ENCODE measurements around the gene PRSS36.
A peak's percentile ranks its signal among the peaks of the same experiment; 100 is the strongest.

The PRSS36 gene

GRCh38 chr16:31113121-31114120 lies 36.4 kb downstream of the PRSS36 start:
- no peak overlapping the region for H3K4me3 ChIP-seq (ENCODE audit: low read length)
- no peak overlapping the region for H3K27ac ChIP-seq (ENCODE audit: low read length)
- peaks cover 4% of the 10 kb centered on the region for H3K4me1 ChIP-seq (ENCODE audit: control insufficient read depth, low read depth, low read length)
- peaks cover 29% of the 10 kb centered on the region for H3K36me3 ChIP-seq (ENCODE audit: control insufficient read depth, low read depth, low read length)
- H3K27me3 ChIP-seq (ENCODE audit: control insufficient read depth, insufficient read depth, low read length), result no peaks in the 10 kb centered on the region
- no peak overlapping the region for H3K9ac ChIP-seq (ENCODE audit: low read length)
- H3K9me3 ChIP-seq (ENCODE audit: control insufficient read depth, low read depth, low read length), result no peaks in the 10 kb centered on the region

- H3K4me1 ChIP-seq (ENCODE audit: control insufficient read depth, low read depth, low read length), result no peaks in the 10 kb centered on the region
- no peaks in the 10 kb centered on the region for H3K27me3 ChIP-seq (ENCODE audit: control insufficient read depth, insufficient read depth, low read length)
- no peak overlapping the region for H3K9ac ChIP-seq (ENCODE audit: low read length)
- no peaks in the 10 kb centered on the region for H3K9me3 ChIP-seq (ENCODE audit: control insufficient read depth, low read depth, low read length)
- no peak overlapping the region for H3K27ac ChIP-seq (ENCODE audit: low read length)
- H3K4me3 ChIP-seq (ENCODE audit: low read length), result no peak overlapping the region
- H3K36me3 ChIP-seq (ENCODE audit: control insufficient read depth, low read depth, low read length), result peaks cover 29% of the 10 kb centered on the region
These were observed 37.2 kb downstream of the PRSS36 start for GRCh38 chr16:31112711-31113110.

GRCh38 chr16:31111881-31112466 lies 37.9 kb downstream of the PRSS36 start:
- Histone ChIP-seq H3K9me3 (ENCODE audit: control insufficient read depth, low read depth, low read length) (no peaks in the 10 kb centered on the region), H3K4me1 (ENCODE audit: control insufficient read depth, low read depth, low read length) (no peaks in the 10 kb centered on the region), H3K36me3 (ENCODE audit: control insufficient read depth, low read depth, low read length) (peaks cover 29% of the 10 kb centered on the region), H3K27ac (ENCODE audit: low read length) (no peak overlapping the region), H3K9ac (ENCODE audit: low read length) (no peak overlapping the region), H3K4me3 (ENCODE audit: low read length) (no peak overlapping the region), H3K27me3 (ENCODE audit: control insufficient read depth, insufficient read depth, low read length) (no peaks in the 10 kb centered on the region)

GRCh38 chr16:31110106-31111034 lies 39.5 kb downstream of the PRSS36 start:
- H3K9ac ChIP-seq (ENCODE audit: low read length), result no peak overlapping the region
- no peaks in the 10 kb centered on the region for H3K27me3 ChIP-seq (ENCODE audit: control insufficient read depth, insufficient read depth, low read length)
- H3K27ac ChIP-seq (ENCODE audit: low read length), result no peak overlapping the region
- H3K9me3 ChIP-seq (ENCODE audit: control insufficient read depth, low read depth, low read length), result no peaks in the 10 kb centered on the region
- no peaks in the 10 kb centered on the region for H3K4me1 ChIP-seq (ENCODE audit: control insufficient read depth, low read depth, low read length)
- H3K36me3 ChIP-seq (ENCODE audit: control insufficient read depth, low read depth, low read length), result peaks cover 29% of the 10 kb centered on the region
- no peak overlapping the region for H3K4me3 ChIP-seq (ENCODE audit: low read length)

GRCh38 chr16:31109622-31110021 lies 40.2 kb downstream of the PRSS36 start:
- H3K27me3 ChIP-seq (ENCODE audit: control insufficient read depth, insufficient read depth, low read length), result no peaks in the 10 kb centered on the region
- no peak overlapping the region for H3K9ac ChIP-seq (ENCODE audit: low read length)
- no peaks in the 10 kb centered on the region for H3K4me1 ChIP-seq (ENCODE audit: control insufficient read depth, low read depth, low read length)
- H3K27ac ChIP-seq (ENCODE audit: low read length), result no peak overlapping the region
- H3K9me3 ChIP-seq (ENCODE audit: control insufficient read depth, low read depth, low read length), result no peaks in the 10 kb centered on the region
- no peak overlapping the region for H3K4me3 ChIP-seq (ENCODE audit: low read length)
- peaks cover 29% of the 10 kb centered on the region for H3K36me3 ChIP-seq (ENCODE audit: control insufficient read depth, low read depth, low read length)

GRCh38 chr16:31108794-31109558 lies 40.9 kb downstream of the PRSS36 start:
- H3K27ac ChIP-seq (ENCODE audit: low read length), result no peak overlapping the region
- H3K9ac ChIP-seq (ENCODE audit: low read length), result peak overlapping the region; percentile 42
- no peaks in the 10 kb centered on the region for H3K4me1 ChIP-seq (ENCODE audit: control insufficient read depth, low read depth, low read length)

GRCh38 chr16:31108035-31108793 lies 41.7 kb downstream of the PRSS36 start, which contains the start of gene BCKDK:
Gene BCKDK, plus strand, starts transcription at chr16:31108386. Its CDS starts 838 bp downstream, at chr16:31109224.
- H3K9ac ChIP-seq (ENCODE audit: low read length), result peak within 1 kb of the TSS; percentile 42
- no peak within 1 kb of the TSS for H3K27ac ChIP-seq (ENCODE audit: low read length)

More at GRCh38 chr16:31108794-31109558, 40.9 kb downstream of the PRSS36 start:
- peak overlapping the region; percentile 76 for H3K4me3 ChIP-seq (ENCODE audit: low read length)
- H3K9me3 ChIP-seq (ENCODE audit: control insufficient read depth, low read depth, low read length), result no peaks in the 10 kb centered on the region
- H3K36me3 ChIP-seq (ENCODE audit: control insufficient read depth, low read depth, low read length), result peaks cover 29% of the 10 kb centered on the region
- H3K27me3 ChIP-seq (ENCODE audit: control insufficient read depth, insufficient read depth, low read length), result no peaks in the 10 kb centered on the region

GRCh38 chr16:31107465-31107867 lies 42.4 kb downstream of the PRSS36 start:
- no peaks in the 10 kb centered on the region for H3K9me3 ChIP-seq (ENCODE audit: control insufficient read depth, low read depth, low read length)
- no peak overlapping the region for H3K27ac ChIP-seq (ENCODE audit: low read length)
- peaks cover 26% of the 10 kb centered on the region for H3K36me3 ChIP-seq (ENCODE audit: control insufficient read depth, low read depth, low read length)
- H3K9ac ChIP-seq (ENCODE audit: low read length), result no peak overlapping the region
- peak overlapping the region; percentile 76 for H3K4me3 ChIP-seq (ENCODE audit: low read length)
- no peaks in the 10 kb centered on the region for H3K27me3 ChIP-seq (ENCODE audit: control insufficient read depth, insufficient read depth, low read length)
- no peaks in the 10 kb centered on the region for H3K4me1 ChIP-seq (ENCODE audit: control insufficient read depth, low read depth, low read length)

More at GRCh38 chr16:31108035-31108793, 41.7 kb downstream of the PRSS36 start, which contains the start of gene BCKDK:
- no peaks in the 10 kb centered on the region for H3K27me3 ChIP-seq (ENCODE audit: control insufficient read depth, insufficient read depth, low read length)
- no peaks in the 10 kb centered on the region for H3K4me1 ChIP-seq (ENCODE audit: control insufficient read depth, low read depth, low read length)
- H3K9me3 ChIP-seq (ENCODE audit: control insufficient read depth, low read depth, low read length), result no peaks in the 10 kb centered on the region
- H3K36me3 ChIP-seq (ENCODE audit: control insufficient read depth, low read depth, low read length), result peaks cover 29% of the 10 kb centered on the region
- peak within 1 kb of the TSS; percentile 76 for H3K4me3 ChIP-seq (ENCODE audit: low read length)

- Histone ChIP-seq H3K4me1 (ENCODE audit: control insufficient read depth, low read depth, low read length) (no peaks in the 10 kb centered on the region), H3K36me3 (ENCODE audit: control insufficient read depth, low read depth, low read length) (peaks cover 20% of the 10 kb centered on the region), H3K9me3 (ENCODE audit: control insufficient read depth, low read depth, low read length) (no peaks in the 10 kb centered on the region), H3K27me3 (ENCODE audit: control insufficient read depth, insufficient read depth, low read length) (no peaks in the 10 kb centered on the region), H3K4me3 (ENCODE audit: low read length) (no peak overlapping the region), H3K9ac (ENCODE audit: low read length) (no peak overlapping the region), H3K27ac (ENCODE audit: low read length) (no peak overlapping the region)
These were observed 43.1 kb downstream of the PRSS36 start for GRCh38 chr16:31106509-31107464.

All from iPS-18a (cell line).